ENCODE measurements around the gene KRTAP29-1. TPM values are rescaled to one million over a fixed set of nuclear protein-coding genes. Genes with fewer than 3 reads are reported as not detected.

Gene KRTAP29-1
- total RNA-seq, 2 experiments from 2014 or later, result not detected

GRCh38 chr17:41325611-41326010 is 23.0 kb upstream of the KRTAP29-1 start:
- intact Hi-C loops (cut with micrococcal nuclease), result loop anchor here (1.0 kb wide), 1 partner anchor 416 kb away; no protein-coding TSS in a partner anchor
- Mint-ChIP-seq H3K9me3 (peaks cover 4% of the 10 kb centered on the region), H3K27ac (no peak overlapping the region), H3K36me3 (ENCODE audit: low read depth) (no peaks in the 10 kb centered on the region), H3K4me1 (ENCODE audit: low read depth) (peaks cover 43% of the 10 kb centered on the region), H3K27me3 (ENCODE audit: low read depth) (no peaks in the 10 kb centered on the region), H3K4me3 (no peak overlapping the region)
- no peak for DNase-seq
- CTCF ChIA-PET, result no interaction called here

GRCh38 chr17:41325126-41325525 is 22.5 kb upstream of the KRTAP29-1 start:
- Mint-ChIP-seq H3K9me3 (peaks cover 7% of the 10 kb centered on the region), H3K4me3 (no peak overlapping the region), H3K27me3 (ENCODE audit: low read depth) (no peaks in the 10 kb centered on the region), H3K36me3 (ENCODE audit: low read depth) (no peaks in the 10 kb centered on the region), H3K27ac (no peak overlapping the region), H3K4me1 (ENCODE audit: low read depth) (peaks cover 43% of the 10 kb centered on the region)
- intact Hi-C loops (cut with micrococcal nuclease), result no loop called here
- CTCF ChIA-PET, result no interaction called here
- no peak for DNase-seq

GRCh38 chr17:41324180-41325075 is 21.8 kb upstream of the KRTAP29-1 start:
- peak; percentile 53 for DNase-seq
- CTCF ChIA-PET, result no interaction called here
- H3K27me3 Mint-ChIP-seq (ENCODE audit: low read depth), result no peaks in the 10 kb centered on the region
- no peak overlapping the region for H3K27ac Mint-ChIP-seq
- peaks cover 14% of the 10 kb centered on the region for H3K9me3 Mint-ChIP-seq
- H3K4me3 Mint-ChIP-seq, result no peak overlapping the region
- no peaks in the 10 kb centered on the region for H3K36me3 Mint-ChIP-seq (ENCODE audit: low read depth)
- intact Hi-C loops (cut with micrococcal nuclease), result loop anchor here (5.0 kb wide), 5 partner anchors 223 to 702 kb away; no protein-coding TSS in a partner anchor
- peaks cover 43% of the 10 kb centered on the region for H3K4me1 Mint-ChIP-seq (ENCODE audit: low read depth)

- H3K27ac Mint-ChIP-seq, result no peak overlapping the region
- no peaks in the 10 kb centered on the region for H3K36me3 Mint-ChIP-seq (ENCODE audit: low read depth)
- H3K4me1 Mint-ChIP-seq (ENCODE audit: low read depth), result peaks cover 40% of the 10 kb centered on the region
- peaks cover 15% of the 10 kb centered on the region for H3K9me3 Mint-ChIP-seq
- CTCF ChIA-PET, result interaction anchor here (0.8 to 2.2 kb wide), 26 partner anchors 9 to 406 kb away, joined by 3 to 14 read pairs (median 3); partner anchors contain the start of genes KRTAP16-1 and KRTAP29-1
- H3K4me3 Mint-ChIP-seq, result no peak overlapping the region
- DNase-seq, result no peak
- intact Hi-C loops (cut with micrococcal nuclease), result loop anchor here (1.0 to 5.0 kb wide), 8 partner anchors 173 to 701 kb away; no protein-coding TSS in a partner anchor
- H3K27me3 Mint-ChIP-seq (ENCODE audit: low read depth), result no peaks in the 10 kb centered on the region
Measured at GRCh38 chr17:41322903-41323895, 20.5 kb upstream of the KRTAP29-1 start.

GRCh38 chr17:41322094-41322902 is 19.6 kb upstream of the KRTAP29-1 start:
- H3K4me3 Mint-ChIP-seq, result no peak overlapping the region
- intact Hi-C loops (cut with micrococcal nuclease), result loop anchor here (1.0 to 5.0 kb wide), 8 partner anchors 174 to 700 kb away; no protein-coding TSS in a partner anchor
- no peaks in the 10 kb centered on the region for H3K36me3 Mint-ChIP-seq (ENCODE audit: low read depth)
- peaks cover 37% of the 10 kb centered on the region for H3K4me1 Mint-ChIP-seq (ENCODE audit: low read depth)
- H3K27me3 Mint-ChIP-seq (ENCODE audit: low read depth), result no peaks in the 10 kb centered on the region
- peak; percentile 28 for DNase-seq
- no peak overlapping the region for H3K27ac Mint-ChIP-seq
- CTCF ChIA-PET, result interaction anchor here (0.6 to 2.2 kb wide), 31 partner anchors 8 to 444 kb away, joined by 3 to 14 read pairs (median 3); partner anchors contain the start of genes KRTAP16-1 and KRTAP29-1
- peaks cover 15% of the 10 kb centered on the region for H3K9me3 Mint-ChIP-seq

- no peak overlapping the region for H3K4me3 Mint-ChIP-seq
- no peaks in the 10 kb centered on the region for H3K36me3 Mint-ChIP-seq (ENCODE audit: low read depth)
- H3K4me1 Mint-ChIP-seq (ENCODE audit: low read depth), result peaks cover 6% of the 10 kb centered on the region
- CTCF ChIA-PET, result no interaction called here
- H3K27ac Mint-ChIP-seq, result no peak overlapping the region
- no peak for DNase-seq
- intact Hi-C loops (cut with micrococcal nuclease), result no loop called here
- peaks cover 15% of the 10 kb centered on the region for H3K9me3 Mint-ChIP-seq
- H3K27me3 Mint-ChIP-seq (ENCODE audit: low read depth), result no peaks in the 10 kb centered on the region
Measured at GRCh38 chr17:41318231-41318630, 15.6 kb upstream of the KRTAP29-1 start.

GRCh38 chr17:41315814-41316445 is 13.3 kb upstream of the KRTAP29-1 start:
- DNase-seq, result no peak
- Mint-ChIP-seq H3K27ac (no peak overlapping the region), H3K9me3 (peaks cover 14% of the 10 kb centered on the region), H3K27me3 (ENCODE audit: low read depth) (no peaks in the 10 kb centered on the region), H3K4me3 (no peak overlapping the region), H3K4me1 (ENCODE audit: low read depth) (peaks cover 3% of the 10 kb centered on the region), H3K36me3 (ENCODE audit: low read depth) (no peaks in the 10 kb centered on the region)
- CTCF ChIA-PET, result no interaction called here
- intact Hi-C loops (cut with micrococcal nuclease), result no loop called here

- no peaks in the 10 kb centered on the region for H3K27me3 Mint-ChIP-seq (ENCODE audit: low read depth)
- peaks cover 10% of the 10 kb centered on the region for H3K4me1 Mint-ChIP-seq (ENCODE audit: low read depth)
- no peaks in the 10 kb centered on the region for H3K36me3 Mint-ChIP-seq (ENCODE audit: low read depth)
- DNase-seq, result no peak
- H3K27ac Mint-ChIP-seq, result no peak within 1 kb of the TSS
- intact Hi-C loops (cut with micrococcal nuclease), result no loop called here
- peaks cover 9% of the 10 kb centered on the region for H3K9me3 Mint-ChIP-seq
- H3K4me3 Mint-ChIP-seq, result no peak within 1 kb of the TSS
- CTCF ChIA-PET, result interaction anchor here (0.6 to 1.4 kb wide), 3 partner anchors 14 to 348 kb away, joined by 3 to 4 read pairs (median 3); no protein-coding TSS in a partner anchor
Measured at GRCh38 chr17:41315204-41315794, 12.6 kb upstream of the KRTAP29-1 start, which contains the start of gene KRTAP17-1. Gene KRTAP17-1, minus strand, starts transcription at chr17:41315710. Its CDS starts 60 bp downstream, at chr17:41315650.

GRCh38 chr17:41311111-41311510 is 8.5 kb upstream of the KRTAP29-1 start:
- DNase-seq, result no peak

GRCh38 chr17:41308918-41309359 is 6.3 kb upstream of the KRTAP29-1 start, which contains the start of gene KRTAP16-1:
Gene KRTAP16-1, minus strand, starts transcription at chr17:41309309. Its CDS starts 56 bp downstream, at chr17:41309253.
- Mint-ChIP-seq H3K27ac (peak within 1 kb of the TSS; percentile 10), H3K36me3 (ENCODE audit: low read depth) (no peaks in the 10 kb centered on the region), H3K9me3 (no peaks in the 10 kb centered on the region), H3K4me3 (peak within 1 kb of the TSS; percentile 52), H3K27me3 (ENCODE audit: low read depth) (no peaks in the 10 kb centered on the region), H3K4me1 (ENCODE audit: low read depth) (peaks cover 47% of the 10 kb centered on the region)
- CTCF ChIA-PET, result interaction anchor here (1.1 to 3.0 kb wide), 3 partner anchors 11 to 240 kb away, joined by 4 to 14 read pairs (median 4); no protein-coding TSS in a partner anchor
- intact Hi-C loops (cut with micrococcal nuclease), result loop anchor here (2.0 kb wide), 1 partner anchor 32 kb away; no protein-coding TSS in a partner anchor
- peak; percentile 67 for DNase-seq

More at GRCh38 chr17:41311111-41311510, 8.5 kb upstream of the KRTAP29-1 start:
- Mint-ChIP-seq H3K27ac (no peak overlapping the region), H3K9me3 (no peaks in the 10 kb centered on the region), H3K4me1 (ENCODE audit: low read depth) (peaks cover 47% of the 10 kb centered on the region), H3K27me3 (ENCODE audit: low read depth) (no peaks in the 10 kb centered on the region), H3K36me3 (ENCODE audit: low read depth) (no peaks in the 10 kb centered on the region), H3K4me3 (no peak overlapping the region)
- CTCF ChIA-PET, result interaction anchor here (0.6 to 1.0 kb wide), 2 partner anchors 12 to 223 kb away, joined by 3 to 5 read pairs; no protein-coding TSS in a partner anchor
- intact Hi-C loops (cut with micrococcal nuclease), result no loop called here

Data from activated naive CD4-positive, alpha-beta T cell treated with anti-CD3 and anti-CD28 coated beads for 36 hours (primary cell).